ENCODE data around the gene FRMPD4.

DNA sequence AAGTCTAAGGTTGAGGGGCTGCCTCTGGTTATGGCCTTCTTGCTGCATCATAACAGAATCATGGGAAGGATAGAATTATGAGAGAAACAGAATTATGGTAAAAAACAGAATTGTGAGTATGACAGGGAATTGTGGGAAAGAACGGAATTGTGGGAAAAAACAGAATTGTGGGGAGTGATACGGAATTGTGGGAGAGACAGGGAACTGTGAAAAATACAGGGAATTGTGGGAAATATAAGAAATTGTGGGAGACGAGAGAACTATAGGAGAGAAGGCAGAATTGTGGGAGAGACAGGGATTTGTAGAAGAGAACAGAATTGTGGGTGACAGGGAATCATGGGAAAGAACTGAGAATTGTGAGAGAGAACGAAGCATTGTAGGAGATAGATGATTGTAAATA, 159.1 kb downstream of the FRMPD4 start:
- no peak for TF ChIP-seq ZFX (IDR thresholded peaks at IDR 0.05; ENCODE audit: borderline replicate concordance)
- TF ChIP-seq, protein P1, sequence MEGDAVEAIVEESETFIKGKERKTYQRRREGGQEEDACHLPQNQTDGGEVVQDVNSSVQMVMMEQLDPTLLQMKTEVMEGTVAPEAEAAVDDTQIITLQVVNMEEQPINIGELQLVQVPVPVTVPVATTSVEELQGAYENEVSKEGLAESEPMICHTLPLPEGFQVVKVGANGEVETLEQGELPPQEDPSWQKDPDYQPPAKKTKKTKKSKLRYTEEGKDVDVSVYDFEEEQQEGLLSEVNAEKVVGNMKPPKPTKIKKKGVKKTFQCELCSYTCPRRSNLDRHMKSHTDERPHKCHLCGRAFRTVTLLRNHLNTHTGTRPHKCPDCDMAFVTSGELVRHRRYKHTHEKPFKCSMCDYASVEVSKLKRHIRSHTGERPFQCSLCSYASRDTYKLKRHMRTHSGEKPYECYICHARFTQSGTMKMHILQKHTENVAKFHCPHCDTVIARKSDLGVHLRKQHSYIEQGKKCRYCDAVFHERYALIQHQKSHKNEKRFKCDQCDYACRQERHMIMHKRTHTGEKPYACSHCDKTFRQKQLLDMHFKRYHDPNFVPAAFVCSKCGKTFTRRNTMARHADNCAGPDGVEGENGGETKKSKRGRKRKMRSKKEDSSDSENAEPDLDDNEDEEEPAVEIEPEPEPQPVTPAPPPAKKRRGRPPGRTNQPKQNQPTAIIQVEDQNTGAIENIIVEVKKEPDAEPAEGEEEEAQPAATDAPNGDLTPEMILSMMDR (IDR thresholded peaks at IDR 0.05) = no peak

Data from 22Rv1 (cell line).